Forelimb muscle (tissue), 1 donor: Measurements from ENCODE around the gene KRTAP9-3. TPM values are rescaled to one million over a fixed set of nuclear protein-coding genes. Genes with fewer than 3 reads are reported as not detected.
"Not testable (repeated sequence)": the region's sequence is repeated elsewhere in the genome, so short reads cannot be mapped to it uniquely, and the experiment has no call there.

ENCODE experiments used
- DNase-seq: peaks from one replicate; pipeline ENCODE4 v3.0.0-alpha.2; 2013; ENCODE audit warnings: low read depth
- polyA plus RNA-seq: library from polyadenylated mRNA; unstranded; fragments of 120-200 nt; gene quantifications from one replicate; pipeline ENCODE4 v1.2.1, GENCODE V29; 2013; ENCODE audit not compliant: insufficient read length

The KRTAP9-3 gene
- polyA plus RNA-seq, 1 donor, result not detected

DNA sequence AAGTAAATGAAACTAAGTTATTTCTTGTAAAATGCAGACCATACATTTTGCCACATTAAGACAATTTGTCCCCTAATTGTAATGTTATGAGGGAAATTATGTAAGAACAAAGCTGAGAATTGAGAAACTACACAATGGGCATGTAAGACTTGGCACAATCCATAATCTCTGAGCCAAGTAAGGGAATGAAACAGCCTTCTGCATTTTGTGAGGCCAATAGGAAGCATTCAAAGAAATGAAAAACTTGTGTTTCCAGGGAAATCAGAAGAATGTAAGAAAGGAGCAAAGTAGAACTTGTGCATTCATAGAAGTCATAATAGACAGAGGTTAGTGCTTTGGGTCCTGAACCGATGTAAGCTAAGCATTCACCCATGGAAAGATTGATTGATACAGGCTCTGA lies 19.0 kb downstream of the KRTAP9-3 start:
- DNase-seq, result no peak

DNA sequence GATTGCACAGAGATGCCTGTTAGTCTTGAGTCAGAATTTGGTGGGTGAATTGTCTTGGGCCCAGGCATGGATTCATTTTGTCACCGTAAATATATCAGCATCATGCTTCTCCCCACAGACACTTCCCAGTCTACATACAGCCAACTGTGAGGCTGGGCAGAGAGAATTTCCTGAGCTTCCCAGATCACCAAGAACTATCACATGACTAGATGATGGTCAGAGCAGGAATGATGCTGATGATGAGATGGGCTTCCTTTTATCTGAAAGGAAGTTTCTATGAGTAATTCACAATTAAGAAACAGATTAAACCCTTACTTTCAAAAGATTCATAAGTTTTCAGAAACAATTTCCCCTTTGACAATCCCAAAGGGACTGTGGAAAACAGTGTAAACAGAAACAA lies 22.6 kb downstream of the KRTAP9-3 start:
- DNase-seq, result no peak

DNA sequence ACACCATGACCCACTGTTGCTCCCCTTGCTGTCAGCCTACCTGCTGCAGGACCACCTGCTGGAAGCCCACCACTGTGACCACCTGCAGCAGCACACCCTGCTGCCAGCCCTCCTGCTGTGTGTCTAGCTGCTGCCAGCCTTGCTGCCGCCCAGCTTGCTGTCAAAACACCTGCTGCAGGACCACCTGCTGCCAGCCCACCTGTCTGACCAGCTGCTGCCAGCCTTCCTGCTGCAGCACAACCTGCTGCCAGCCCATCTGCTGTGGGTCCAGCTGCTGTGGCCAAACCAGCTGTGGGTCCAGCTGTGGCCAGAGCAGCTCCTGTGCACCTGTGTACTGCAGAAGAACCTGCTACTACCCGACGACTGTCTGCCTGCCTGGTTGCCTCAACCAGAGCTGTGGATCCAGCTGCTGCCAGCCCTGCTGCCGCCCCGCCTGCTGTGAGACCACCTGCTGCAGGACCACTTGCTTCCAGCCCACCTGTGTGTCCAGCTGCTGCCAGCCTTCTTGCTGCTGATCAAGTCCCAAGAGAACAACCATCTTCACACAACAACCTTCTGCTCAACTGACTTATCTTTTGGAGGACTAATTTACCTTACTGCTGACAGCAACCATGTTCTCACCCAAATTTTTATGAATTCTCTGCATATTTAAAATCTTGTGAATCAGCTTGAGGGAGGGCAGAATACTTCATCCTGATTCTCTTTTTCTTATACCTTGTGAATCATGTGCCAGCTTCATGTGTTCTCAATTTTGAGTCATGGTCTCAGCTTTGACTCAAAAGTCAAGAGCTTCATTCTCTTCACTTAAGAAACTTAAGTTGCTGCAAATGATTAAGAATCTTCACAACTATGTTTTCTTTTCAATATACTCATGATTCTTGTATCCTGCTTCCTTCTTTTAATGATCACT lies 23.4 kb downstream of the KRTAP9-3 start, which contains the start of gene KRTAP9-9:
Gene KRTAP9-9, plus strand, starts transcription at position 4 of the 910 bp plus-strand sequence.
- DNase-seq, result not testable (repeated sequence)

DNA sequence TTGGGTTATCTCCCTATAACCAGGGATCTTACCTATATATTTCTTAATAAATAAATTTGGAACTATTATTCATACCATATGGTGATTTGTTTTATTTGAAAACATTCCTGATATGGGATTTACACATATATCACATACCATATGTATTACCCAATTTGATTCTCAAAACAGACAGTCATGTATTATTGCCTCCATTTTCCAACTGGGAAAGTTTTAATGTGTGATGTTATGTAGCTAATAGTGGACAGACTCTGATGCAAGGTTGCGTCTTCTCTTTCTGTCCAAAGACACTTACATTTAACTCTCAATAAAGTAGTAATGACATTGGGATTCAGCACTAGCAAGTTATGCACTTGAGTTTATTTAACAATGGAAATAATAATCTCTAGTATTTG lies 24.0 kb downstream of the KRTAP9-3 start:
- no peak for DNase-seq

DNA sequence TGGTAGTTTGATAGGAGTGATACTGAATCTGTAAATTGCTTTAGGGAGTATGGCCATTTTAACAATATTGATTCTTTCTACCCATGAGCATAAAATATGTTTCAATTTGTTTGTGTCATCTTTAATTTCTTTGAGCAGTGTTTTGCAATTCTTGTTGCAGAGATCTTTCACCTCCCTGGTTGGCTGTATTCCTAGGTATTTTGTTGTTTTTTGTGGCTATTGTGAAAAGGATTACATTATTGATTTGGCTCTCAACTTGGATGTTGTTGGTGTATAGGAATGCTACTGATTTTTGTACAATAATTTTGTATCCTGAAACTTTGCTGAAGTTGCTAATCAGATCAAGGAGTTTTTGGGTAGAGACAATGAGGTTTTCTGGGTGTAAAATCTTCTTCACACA lies 26.2 kb downstream of the KRTAP9-3 start:
- DNase-seq, result no peak

DNA sequence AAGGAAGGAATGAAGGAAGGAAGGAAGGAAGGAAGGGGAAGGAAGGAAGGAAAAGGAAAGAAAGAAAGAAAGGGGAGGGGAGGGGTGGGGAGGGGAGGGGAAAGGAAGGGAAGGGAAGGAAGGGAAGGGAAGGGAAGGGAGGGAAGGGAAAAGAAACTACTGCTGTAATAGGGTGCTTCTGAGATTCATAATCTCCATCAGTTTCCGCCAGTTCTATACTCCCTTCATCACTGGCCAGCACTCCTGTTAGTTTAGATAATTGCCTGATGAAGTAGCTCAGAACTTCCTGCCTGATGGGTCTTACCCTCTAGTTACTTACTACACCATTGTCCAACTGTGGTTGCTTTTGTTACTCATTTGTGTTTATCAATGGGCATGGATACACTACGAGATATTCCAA lies 31.0 kb downstream of the KRTAP9-3 start:
- no peak for DNase-seq

DNA sequence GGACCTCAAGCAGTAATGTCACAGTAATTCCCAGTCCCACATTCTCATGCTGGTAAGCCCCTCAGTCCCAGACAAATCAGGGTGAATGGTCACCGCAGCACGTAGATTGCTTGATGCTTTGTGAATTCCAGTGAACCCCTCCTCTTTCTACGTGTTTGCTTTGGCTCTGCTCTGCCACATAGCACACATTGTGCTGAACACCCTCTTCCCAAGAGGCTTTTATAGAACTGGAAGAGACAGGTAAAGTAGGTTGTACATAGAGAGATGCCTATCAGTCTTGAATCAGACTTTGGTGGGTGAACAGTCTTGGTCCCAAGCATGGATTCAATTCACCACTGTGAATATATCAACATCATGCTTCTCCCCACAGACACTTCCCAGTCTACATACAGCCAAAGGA lies 32.4 kb downstream of the KRTAP9-3 start:
- DNase-seq, result no peak

DNA sequence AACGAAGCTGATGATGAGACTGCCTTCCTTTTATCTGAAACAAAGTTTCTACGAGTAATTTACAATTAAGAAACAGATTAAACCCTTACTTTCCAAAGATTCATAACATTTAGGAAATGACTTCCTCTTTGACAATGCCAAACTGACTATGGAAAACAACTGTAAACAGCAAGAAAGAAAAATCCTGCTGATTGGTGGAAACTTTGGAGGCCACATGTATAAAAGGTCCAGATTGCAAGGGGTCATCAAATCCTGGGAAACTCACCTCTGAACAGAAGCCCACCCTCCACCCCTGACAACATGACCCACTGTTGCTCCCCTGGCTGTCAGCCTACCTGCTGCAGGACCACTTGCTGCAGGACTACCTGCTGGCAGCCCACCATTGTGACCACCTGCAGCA lies 32.8 kb downstream of the KRTAP9-3 start, which contains the start of gene KRTAP9-6:
Gene KRTAP9-6, plus strand, starts transcription at position 301 of the 400 bp plus-strand sequence. Its CDS starts 0 bp downstream, at position 301.
- DNase-seq, result no peak

DNA sequence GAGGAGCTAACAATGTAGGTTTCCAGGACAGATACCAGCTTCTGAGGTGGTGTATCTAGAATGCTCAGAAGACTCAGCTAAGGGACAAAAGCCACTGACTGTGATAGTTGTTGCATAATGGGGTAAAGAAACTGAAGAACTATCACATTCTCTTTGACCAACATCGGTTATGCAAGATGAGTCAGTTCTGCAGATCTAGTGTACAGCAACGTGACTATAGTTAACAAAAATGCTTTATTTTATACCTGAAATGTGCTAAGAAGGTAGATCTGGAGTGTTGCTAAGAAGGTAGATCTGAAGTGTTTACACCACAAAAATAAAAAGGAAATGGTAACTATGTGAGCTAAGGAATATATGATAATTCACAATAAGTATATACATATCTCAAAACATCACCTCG lies 35.5 kb downstream of the KRTAP9-3 start:
- DNase-seq, result no peak

DNA sequence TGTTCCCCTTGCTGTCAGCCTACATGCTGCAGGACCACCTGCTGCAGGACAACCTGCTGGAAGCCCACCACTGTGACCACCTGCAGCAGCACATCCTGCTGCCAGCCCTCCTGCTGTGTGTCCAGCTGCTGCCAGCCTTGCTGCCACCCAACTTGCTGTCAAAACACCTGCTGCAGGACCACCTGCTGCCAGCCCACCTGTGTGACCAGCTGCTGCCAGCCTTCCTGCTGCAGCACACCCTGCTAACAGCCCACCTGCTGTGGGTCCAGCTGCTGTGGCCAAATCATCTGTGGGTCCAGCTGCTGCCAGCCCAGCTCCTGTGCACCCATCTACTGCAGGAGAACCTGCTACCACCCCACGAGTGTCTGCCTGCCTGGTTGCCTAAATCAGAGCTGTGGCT lies 39.1 kb downstream of the KRTAP9-3 start:
- not testable (repeated sequence) for DNase-seq

DNA sequence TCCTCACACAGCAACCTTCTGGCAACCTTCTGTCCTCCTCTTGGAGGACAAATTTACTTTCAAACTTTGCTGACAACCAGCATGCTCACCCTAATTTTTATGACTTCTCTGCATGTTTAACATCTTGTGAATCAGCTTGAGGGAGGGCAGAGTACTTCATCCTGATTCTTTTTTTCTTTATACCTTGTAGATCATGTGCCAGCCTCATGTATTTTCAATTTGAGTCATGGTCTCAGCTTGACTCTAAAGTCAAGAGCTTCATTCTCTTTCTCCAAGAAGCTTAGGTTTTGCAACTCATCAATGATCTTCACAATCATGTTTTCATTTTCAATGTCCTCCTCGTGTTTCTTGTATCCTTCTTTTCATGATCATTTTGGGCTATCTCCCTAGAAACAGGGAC lies 39.6 kb downstream of the KRTAP9-3 start:
- no peak for DNase-seq

DNA sequence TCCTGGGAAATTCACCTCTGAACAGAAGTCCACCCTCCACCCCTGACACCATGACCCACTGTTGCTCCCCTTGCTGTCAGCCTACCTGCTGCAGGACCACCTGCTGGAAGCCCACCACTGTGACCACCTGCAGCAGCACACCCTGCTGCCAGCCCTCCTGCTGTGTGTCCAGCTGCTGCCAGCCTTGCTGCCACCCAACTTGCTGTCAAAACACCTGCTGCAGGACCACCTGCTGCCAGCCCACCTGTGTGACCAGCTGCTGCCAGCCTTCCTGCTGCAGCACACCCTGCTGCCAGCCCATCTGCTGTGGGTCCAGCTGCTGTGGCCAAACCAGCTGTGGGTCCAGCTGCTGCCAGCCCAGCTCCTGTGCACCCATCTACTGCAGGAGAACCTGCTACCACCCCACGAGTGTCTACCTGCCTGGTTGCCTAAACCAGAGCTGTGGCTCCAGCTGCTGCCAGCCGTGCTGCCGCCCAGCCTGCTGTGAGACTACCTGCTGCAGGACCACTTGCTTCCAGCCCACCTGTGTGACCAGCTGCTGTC lies 43.5 kb downstream of the KRTAP9-3 start, which contains the start of gene KRTAP9-7:
Gene KRTAP9-7, plus strand, starts transcription at position 51 of the 543 bp plus-strand sequence. Its CDS starts 0 bp downstream, at position 51.
- not testable (repeated sequence) for DNase-seq

DNA sequence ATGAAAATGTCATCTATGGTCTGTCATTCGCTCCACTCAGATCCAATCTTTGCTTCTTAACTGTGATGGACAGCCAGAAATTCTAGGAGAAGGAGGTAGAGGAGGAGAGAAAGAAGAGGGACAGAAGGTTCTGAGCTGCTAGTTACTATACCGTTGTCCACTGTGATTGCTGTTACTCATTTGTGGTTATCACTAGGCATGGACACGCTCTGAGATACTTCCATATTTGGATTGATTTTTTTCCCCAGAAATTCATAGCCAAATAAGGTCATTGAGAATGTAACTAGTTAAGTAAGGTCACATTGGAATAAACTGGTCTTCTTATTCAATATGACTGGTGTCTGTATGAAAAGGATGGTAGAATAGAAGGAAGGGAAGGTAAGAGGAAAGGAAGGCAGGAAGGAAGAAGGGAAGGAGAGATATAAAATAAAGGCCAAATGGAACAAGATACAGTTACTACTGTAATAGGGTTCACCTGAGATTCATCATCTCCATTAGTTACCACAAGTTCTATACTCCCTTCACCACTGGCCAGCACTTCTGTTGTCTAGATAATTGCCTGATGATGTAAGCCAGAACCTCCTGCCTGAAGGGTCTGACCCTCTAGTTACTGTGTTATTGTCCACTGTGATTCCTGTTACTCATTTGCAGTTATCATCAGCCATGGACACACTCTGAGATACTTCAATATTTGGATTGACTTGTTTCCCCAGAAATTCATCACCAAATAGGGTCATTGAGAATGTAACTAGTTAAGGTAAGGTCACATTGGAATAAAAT lies 46.1 kb downstream of the KRTAP9-3 start:
- no peak for DNase-seq

Other genes with a start within 250 kb of the KRTAP9-3 start
- 10.9 TPM for gene KRT40, start 248.1 kb upstream of the KRTAP9-3 start, polyA plus RNA-seq
- gene KRTAP3-3, start 238.3 kb upstream of the KRTAP9-3 start, polyA plus RNA-seq, result not detected
- 0.52 TPM for gene KRTAP3-2, start 232.5 kb upstream of the KRTAP9-3 start, polyA plus RNA-seq
- not detected for gene KRTAP3-1, start 223.3 kb upstream of the KRTAP9-3 start, polyA plus RNA-seq
- not detected for gene KRTAP1-5, start 205.2 kb upstream of the KRTAP9-3 start, polyA plus RNA-seq
- not detected for gene KRTAP1-4, start 202.3 kb upstream of the KRTAP9-3 start, polyA plus RNA-seq
- not detected for gene KRTAP1-3, start 197.6 kb upstream of the KRTAP9-3 start, polyA plus RNA-seq
- gene KRTAP1-1, start 191.0 kb upstream of the KRTAP9-3 start, polyA plus RNA-seq, result not detected
- gene KRTAP2-1, start 185.1 kb upstream of the KRTAP9-3 start, polyA plus RNA-seq, result not detected
- gene KRTAP2-2, start 177.2 kb upstream of the KRTAP9-3 start, polyA plus RNA-seq, result not detected
- not detected for gene KRTAP2-3, start 172.3 kb upstream of the KRTAP9-3 start, polyA plus RNA-seq
- gene KRTAP2-4, start 166.6 kb upstream of the KRTAP9-3 start, polyA plus RNA-seq, result not detected
- not detected for gene KRTAP4-7, start 148.3 kb upstream of the KRTAP9-3 start, polyA plus RNA-seq
- gene KRTAP4-8, start 134.3 kb upstream of the KRTAP9-3 start, polyA plus RNA-seq, result not detected
- not detected for gene KRTAP4-16, start 130.2 kb upstream of the KRTAP9-3 start, polyA plus RNA-seq
- gene KRTAP4-9, start 127.1 kb upstream of the KRTAP9-3 start, polyA plus RNA-seq, result not detected
- not detected for gene KRTAP4-11, start 114.1 kb upstream of the KRTAP9-3 start, polyA plus RNA-seq
- not detected for gene KRTAP4-12, start 108.3 kb upstream of the KRTAP9-3 start, polyA plus RNA-seq
- gene KRTAP4-6, start 91.9 kb upstream of the KRTAP9-3 start, polyA plus RNA-seq, result not detected
- gene KRTAP4-5, start 82.6 kb upstream of the KRTAP9-3 start, polyA plus RNA-seq, result not detected
- not detected for gene KRTAP4-4, start 71.7 kb upstream of the KRTAP9-3 start, polyA plus RNA-seq
- gene KRTAP4-3, start 64.2 kb upstream of the KRTAP9-3 start, polyA plus RNA-seq, result not detected
- gene KRTAP4-2, start 54.2 kb upstream of the KRTAP9-3 start, polyA plus RNA-seq, result not detected
- not detected for gene KRTAP4-1, start 47.5 kb upstream of the KRTAP9-3 start, polyA plus RNA-seq
- not detected for gene KRTAP9-1, start 42.6 kb upstream of the KRTAP9-3 start, polyA plus RNA-seq
- gene KRTAP9-2, start 5.8 kb upstream of the KRTAP9-3 start, polyA plus RNA-seq, result not detected
- not detected for gene KRTAP9-8, start 5.5 kb downstream of the KRTAP9-3 start, polyA plus RNA-seq
- gene KRTAP9-4, start 17.2 kb downstream of the KRTAP9-3 start, polyA plus RNA-seq, result not detected
- not detected for gene KRTAP9-9, start 22.9 kb downstream of the KRTAP9-3 start, polyA plus RNA-seq
- gene KRTAP9-6, start 32.9 kb downstream of the KRTAP9-3 start, polyA plus RNA-seq, result 0.22 TPM
- not detected for gene KRTAP9-7, start 43.2 kb downstream of the KRTAP9-3 start, polyA plus RNA-seq
- gene KRTAP29-1, start 70.4 kb downstream of the KRTAP9-3 start, polyA plus RNA-seq, result not detected
- not detected for gene KRTAP16-1, start 76.9 kb downstream of the KRTAP9-3 start, polyA plus RNA-seq
- gene KRTAP17-1, start 83.3 kb downstream of the KRTAP9-3 start, polyA plus RNA-seq, result not detected
- gene KRT33A, start 118.4 kb downstream of the KRTAP9-3 start, polyA plus RNA-seq, result not detected
- gene KRT33B, start 137.4 kb downstream of the KRTAP9-3 start, polyA plus RNA-seq, result not detected
- not detected for gene KRT34, start 149.9 kb downstream of the KRTAP9-3 start, polyA plus RNA-seq
- 5.9 TPM for gene KRT31, start 165.2 kb downstream of the KRTAP9-3 start, polyA plus RNA-seq
- not detected for gene KRT37, start 192.1 kb downstream of the KRTAP9-3 start, polyA plus RNA-seq
- not detected for gene KRT38, start 208.5 kb downstream of the KRTAP9-3 start, polyA plus RNA-seq
- not detected for gene KRT32, start 234.9 kb downstream of the KRTAP9-3 start, polyA plus RNA-seq
- gene KRT35, start 248.7 kb downstream of the KRTAP9-3 start, polyA plus RNA-seq, result not detected